Stomach (tissue), 9 donors: ENCODE measurements around the gene METTL4. TPM values are rescaled to one million over a fixed set of nuclear protein-coding genes. Genes with fewer than 3 reads are reported as not detected.

ENCODE experiments used
- DNase-seq, 2 donors: peaks; one replicate each; pipeline versions ENCODE4 v3.0.0 to v3.0.0-alpha.2; 2013 to 2019
- H3K27ac ChIP-seq, 5 donors: fragments of 200-600 bp in 4 of 5; sonication (generic) in 4 of 5; one replicate each; pipeline ENCODE4 v1.5.1; 2013 to 2019; ENCODE audit warnings: mild to moderate bottlenecking in 1 of 5, moderate library complexity in 1 of 5
- H3K27me3 ChIP-seq, 3 donors: fragments of 200-600 bp; sonication (generic); one replicate each; pipeline ENCODE4 v1.5.1; 2017 to 2019; ENCODE audit warnings: mixed run types in 1 of 3
- H3K36me3 ChIP-seq, 4 donors: fragments of 200-600 bp; sonication (generic); 1 replicate in 3 of 4; 2 replicates in 1 of 4; pipeline ENCODE4 v1.5.1; 2016 to 2019
- H3K4me1 ChIP-seq, 4 donors: fragments of 200-600 bp; sonication (generic); one replicate each; pipeline ENCODE4 v1.5.1; 2016 to 2019
- H3K4me3 ChIP-seq, 4 donors: fragments of 200-600 bp; sonication (generic) in 3 of 4; one replicate each; pipeline ENCODE4 v1.5.1; 2016 to 2019; ENCODE audit warnings: mild to moderate bottlenecking in 1 of 4
- H3K9me3 ChIP-seq, 4 donors: fragments of 200-600 bp; sonication (generic); one replicate each; pipeline ENCODE4 v1.5.1; 2016 to 2019
- CTCF ChIP-seq, 7 experiments: fragments of 450-650 bp in 4 of 7; fragments of 200-600 bp in 3 of 7; sonication (generic) in 3 of 7; IDR thresholded peaks; one replicate each; pipeline ENCODE4 v1.5.1; 2016 to 2019; ENCODE audit warnings: antibody characterized with exemption in 7 of 7, control low read depth in 2 of 7, mild to moderate bottlenecking in 1 of 7
- EP300 ChIP-seq: sonication (generic); formaldehyde crosslinking; IDR thresholded peaks from one replicate; pipeline ENCODE4 v1.6.1; 2017; ENCODE audit warnings: antibody characterized with exemption
- POLR2A ChIP-seq, 4 donors: fragments of 450-650 bp; IDR thresholded peaks; one replicate each; pipeline ENCODE4 v1.6.1; 2016; ENCODE audit warnings: antibody characterized with exemption in 4 of 4, control low read depth in 2 of 4, mild to moderate bottlenecking in 1 of 4, moderate library complexity in 1 of 4
- POLR2AphosphoS5 ChIP-seq, 3 donors: sonication (generic); formaldehyde crosslinking; IDR thresholded peaks; one replicate each; pipeline ENCODE4 v1.6.1; 2016; ENCODE audit warnings: antibody characterized with exemption in 3 of 3
- WGBS, 5 donors: extraction: QIAGEN DNeasy Blood & Tissue Kit in 3 of 5; methylation state at CpG; one replicate each; pipeline versions ENCODE4 v1.1.5 to v1.1.7; 2013 to 2018; 5-methylcytosine and 5-hydroxymethylcytosine counted together
- intact Hi-C: fragments of 100-400 bp; cut with DNase I; formaldehyde crosslinking; loops from one replicate; pipeline ENCODE4 v1.15.1; 2023; ENCODE audit warnings: low total_unique reads
- polyA plus RNA-seq, 3 donors: library from polyadenylated mRNA; stranded (reverse); fragments of 200-250 nt; gene quantifications; one replicate each; pipeline ENCODE4 v1.2.3, GENCODE V29; 2013
- total RNA-seq, 5 donors: library from RNA; depleted of rRNA; stranded (reverse); fragments of >200 nt; gene quantifications; one replicate each; pipeline versions ENCODE4 v1.1.0 to v1.2.3, GENCODE V29; 2014 to 2016
- donor health status: healthy with polysubstance abuse.
- donor health status: Bipolar disorder and iron deficiency.
- donor health status: healthy.

METTL4 gene
- total and polyA plus RNA-seq, 8 donors = 0.89 to 17.1 (median 4.2) TPM

GRCh38 chr18:2612996-2613395 lies 41.7 kb upstream of the METTL4 start:
- H3K4me1 ChIP-seq = no peaks in the 10 kb centered on the region
- no peaks in the 10 kb centered on the region for H3K9me3 ChIP-seq
- DNase-seq = no peak
- WGBS, 5 donors = 39 to 65% (median 50%) methylated on average over 1 of the region's 1 CpG
- TF ChIP-seq POLR2AphosphoS5 (IDR thresholded peaks at IDR 0.05) = no peak
- TF ChIP-seq EP300 = no peak
- TF ChIP-seq POLR2A (IDR thresholded peaks at IDR 0.05) = no peak
- no peak for TF ChIP-seq CTCF (IDR thresholded peaks at IDR 0.05)
- H3K27ac ChIP-seq = no peak overlapping the region
- peaks cover 0 to 13% (median 0%) of the 10 kb centered on the region in 4 donors for H3K36me3 ChIP-seq
- no peak overlapping the region for H3K4me3 ChIP-seq
- no peaks in the 10 kb centered on the region for H3K27me3 ChIP-seq
- intact Hi-C loops = no loop called here

- Histone ChIP-seq H3K9me3 (no peaks in the 10 kb centered on the region), H3K27me3 (no peaks in the 10 kb centered on the region), H3K4me1 (peaks cover 0 to 11% (median 0%) of the 10 kb centered on the region in 4 donors), H3K4me3 (no peak overlapping the region), H3K36me3 (peaks cover 0 to 13% (median 0%) of the 10 kb centered on the region in 4 donors), H3K27ac (no peak overlapping the region)
- intact Hi-C loops = no loop called here
- DNase-seq = no peak
- no peak for TF ChIP-seq CTCF (IDR thresholded peaks at IDR 0.05)
- no peak for TF ChIP-seq EP300
- TF ChIP-seq POLR2A (IDR thresholded peaks at IDR 0.05) = no peak
- no peak for TF ChIP-seq POLR2AphosphoS5 (IDR thresholded peaks at IDR 0.05)
- 75 to 96% (median 90%) methylated on average over 5 of the region's 5 CpGs for WGBS, 5 donors
Observed at GRCh38 chr18:2610549-2610948, 39.2 kb upstream of the METTL4 start.

GRCh38 chr18:2609604-2610003 lies 38.3 kb upstream of the METTL4 start:
- TF ChIP-seq CTCF (IDR thresholded peaks at IDR 0.05) (no peak), POLR2A (IDR thresholded peaks at IDR 0.05) (no peak), EP300 (no peak), POLR2AphosphoS5 (IDR thresholded peaks at IDR 0.05) (no peak)
- H3K27ac ChIP-seq = no peak overlapping the region
- no peaks in the 10 kb centered on the region for H3K9me3 ChIP-seq
- H3K27me3 ChIP-seq = no peaks in the 10 kb centered on the region
- intact Hi-C loops = no loop called here
- H3K4me1 ChIP-seq = peaks cover 0 to 15% (median 0%) of the 10 kb centered on the region in 4 donors
- WGBS, 5 donors = 86 to 99% (median 93%) methylated on average over 2 of the region's 2 CpGs
- peaks cover 0 to 5% (median 0%) of the 10 kb centered on the region in 4 donors for H3K36me3 ChIP-seq
- no peak for DNase-seq
- no peak overlapping the region for H3K4me3 ChIP-seq

- H3K9me3 ChIP-seq = no peaks in the 10 kb centered on the region
- no peak for DNase-seq
- peaks cover 0 to 4% (median 0%) of the 10 kb centered on the region in 4 donors for H3K36me3 ChIP-seq
- TF ChIP-seq CTCF (IDR thresholded peaks at IDR 0.05) (no peak), POLR2AphosphoS5 (IDR thresholded peaks at IDR 0.05) (no peak), POLR2A (IDR thresholded peaks at IDR 0.05) (no peak), EP300 (no peak)
- no peaks in the 10 kb centered on the region for H3K27me3 ChIP-seq
- intact Hi-C loops = no loop called here
- H3K27ac ChIP-seq = peak overlapping the region in 4 of 5 donors; percentile 11 to 78 (median 57)
- WGBS, 5 donors = 58 to 77% (median 67%) methylated on average over 2 of the region's 2 CpGs
- no peak overlapping the region for H3K4me3 ChIP-seq
- peaks cover 0 to 15% (median 0%) of the 10 kb centered on the region in 4 donors for H3K4me1 ChIP-seq
Observed at GRCh38 chr18:2606335-2606734, 35.0 kb upstream of the METTL4 start.
